ENCODE results near the gene C2CD4C.

Gene C2CD4C

GRCh38 chr19:400976-401865 lies 7.7 kb downstream of the C2CD4C start:
- no peak for TF ChIP-seq EZH2phosphoT487 (IDR thresholded peaks at IDR 0.05; ENCODE audit: borderline replicate concordance, low read length)
- no peak for TF ChIP-seq CTCF (IDR thresholded peaks at IDR 0.05; ENCODE audit: low read depth, low read length, poor library complexity, severe bottlenecking)
- H3K36me3 ChIP-seq (ENCODE audit: control insufficient read depth, low read length), result no peaks in the 10 kb centered on the region
- no peaks in the 10 kb centered on the region for H3K4me1 ChIP-seq (ENCODE audit: control insufficient read depth, low read length)
- no peak overlapping the region for H3K4me2 ChIP-seq (ENCODE audit: low read length)
- H3K79me2 ChIP-seq (ENCODE audit: control insufficient read depth, low read length), result no peaks in the 10 kb centered on the region
- no peaks in the 10 kb centered on the region for H3K27me3 ChIP-seq (ENCODE audit: control insufficient read depth, low read length)
- H3K4me3 ChIP-seq (ENCODE audit: low read length), result no peak overlapping the region
- H3K9me2 ChIP-seq (replicated peaks; ENCODE audit: control insufficient read depth, low read length), result no peaks in the 10 kb centered on the region
- H3F3A ChIP-seq (ENCODE audit: control insufficient read depth, insufficient read depth), result no peaks in the 10 kb centered on the region
- peaks cover 25% of the 10 kb centered on the region for H3K9me3 ChIP-seq (ENCODE audit: control insufficient read depth, insufficient read depth, low read length)
- no peaks in the 10 kb centered on the region for H4K20me1 ChIP-seq (ENCODE audit: control insufficient read depth, insufficient read depth, low read depth, low read length)
- H3K27ac ChIP-seq (ENCODE audit: low read depth, low read length), result no peak overlapping the region

- Histone ChIP-seq H3K4me1 (ENCODE audit: control insufficient read depth, low read length) (no peaks in the 10 kb centered on the region), H3K27me3 (ENCODE audit: control insufficient read depth, low read length) (no peaks in the 10 kb centered on the region), H3K9me2 (replicated peaks; ENCODE audit: control insufficient read depth, low read length) (no peaks in the 10 kb centered on the region), H3K79me2 (ENCODE audit: control insufficient read depth, low read length) (no peaks in the 10 kb centered on the region), H3K36me3 (ENCODE audit: control insufficient read depth, low read length) (no peaks in the 10 kb centered on the region), H4K20me1 (ENCODE audit: control insufficient read depth, insufficient read depth, low read depth, low read length) (no peaks in the 10 kb centered on the region), H3F3A (ENCODE audit: control insufficient read depth, insufficient read depth) (peaks cover 9% of the 10 kb centered on the region), H3K27ac (ENCODE audit: low read depth, low read length) (no peak overlapping the region), H3K4me3 (ENCODE audit: low read length) (no peak overlapping the region), H3K9me3 (ENCODE audit: control insufficient read depth, insufficient read depth, low read length) (peaks cover 33% of the 10 kb centered on the region), H3K4me2 (ENCODE audit: low read length) (no peak overlapping the region)
- TF ChIP-seq EZH2phosphoT487 (IDR thresholded peaks at IDR 0.05; ENCODE audit: borderline replicate concordance, low read length), result no peak
Observed at GRCh38 chr19:399370-399769, 9.6 kb downstream of the C2CD4C start.

- Histone ChIP-seq H3K4me3 (ENCODE audit: low read length) (no peak overlapping the region), H4K20me1 (ENCODE audit: control insufficient read depth, insufficient read depth, low read depth, low read length) (no peaks in the 10 kb centered on the region), H3K9me3 (ENCODE audit: control insufficient read depth, insufficient read depth, low read length) (peaks cover 37% of the 10 kb centered on the region), H3K27ac (ENCODE audit: low read depth, low read length) (no peak overlapping the region), H3K4me2 (ENCODE audit: low read length) (no peak overlapping the region), H3K9me2 (replicated peaks; ENCODE audit: control insufficient read depth, low read length) (no peaks in the 10 kb centered on the region), H3K27me3 (ENCODE audit: control insufficient read depth, low read length) (no peaks in the 10 kb centered on the region), H3K79me2 (ENCODE audit: control insufficient read depth, low read length) (no peaks in the 10 kb centered on the region), H3K4me1 (ENCODE audit: control insufficient read depth, low read length) (no peaks in the 10 kb centered on the region), H3K36me3 (ENCODE audit: control insufficient read depth, low read length) (no peaks in the 10 kb centered on the region), H3F3A (ENCODE audit: control insufficient read depth, insufficient read depth) (peaks cover 9% of the 10 kb centered on the region)
- TF ChIP-seq EZH2phosphoT487 (IDR thresholded peaks at IDR 0.05; ENCODE audit: borderline replicate concordance, low read length) (no peak), CTCF (IDR thresholded peaks at IDR 0.05; ENCODE audit: low read depth, low read length, poor library complexity, severe bottlenecking) (no peak)
Observed at GRCh38 chr19:398719-399118, 10.2 kb downstream of the C2CD4C start.
